SW 1271 (cell line): ENCODE results near the gene PANK4.

Experiments
- DNase-seq, 2 experiments: peaks; one replicate each; lab custom pipeline; 2025; lab: John Stamatoyannopoulos, UW

PANK4 gene

GRCh38 chr1:2497891-2498290 is 28.5 kb downstream of the PANK4 start:
- no peak for DNase-seq

DNA sequence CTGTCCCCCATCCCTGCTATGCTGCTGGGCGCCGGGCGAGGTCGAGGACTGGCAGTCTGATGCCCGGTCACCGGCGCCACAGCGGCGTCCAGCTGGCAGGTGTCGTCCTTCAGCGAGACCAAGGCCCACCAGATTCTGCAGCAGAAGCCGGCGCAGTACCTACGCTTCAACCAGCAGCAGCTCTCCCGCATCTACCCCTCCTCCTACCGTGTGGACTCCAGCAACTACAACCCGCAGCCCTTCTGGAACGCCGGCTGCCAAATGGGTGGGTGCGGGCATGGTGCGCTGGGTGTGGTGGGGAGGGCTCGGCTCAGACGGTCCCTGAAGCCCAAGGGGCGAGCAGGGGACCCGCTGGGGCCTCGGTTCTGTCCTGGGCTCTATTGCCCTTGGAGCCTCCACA is 29.6 kb downstream of the PANK4 start:
- DNase-seq = no peak

DNA sequence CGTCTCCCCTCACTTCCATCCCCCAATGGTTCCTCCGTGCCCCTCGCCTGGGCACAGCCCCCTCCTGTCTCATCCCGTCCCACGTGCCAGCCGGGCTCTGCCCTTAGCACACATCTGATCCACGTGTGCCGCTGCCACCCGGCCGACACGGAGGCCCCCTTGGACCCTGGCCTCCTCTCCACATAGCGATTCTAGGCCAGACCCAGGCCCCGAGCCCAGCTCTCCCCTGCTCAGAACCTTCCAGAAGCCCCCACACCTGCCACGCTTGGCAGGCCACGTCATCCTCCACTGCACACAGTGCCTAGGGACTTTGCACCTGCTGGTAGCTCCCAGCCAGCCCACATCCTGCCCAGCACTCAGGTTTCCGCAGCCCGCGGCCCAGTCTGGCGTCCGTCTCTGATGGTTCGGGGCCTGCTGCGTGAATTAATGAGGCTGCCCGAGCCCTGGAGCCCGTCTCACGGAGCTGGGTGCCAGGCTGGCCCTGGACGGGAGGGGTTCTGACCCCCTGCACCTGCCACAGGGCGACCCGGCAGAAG is 30.2 kb downstream of the PANK4 start:
- no peak for DNase-seq

GRCh38 chr1:2495546-2495945 is 30.9 kb downstream of the PANK4 start:
- no peak for DNase-seq

- no peak for DNase-seq
Observed at GRCh38 chr1:2495026-2495425, 31.4 kb downstream of the PANK4 start.

DNA sequence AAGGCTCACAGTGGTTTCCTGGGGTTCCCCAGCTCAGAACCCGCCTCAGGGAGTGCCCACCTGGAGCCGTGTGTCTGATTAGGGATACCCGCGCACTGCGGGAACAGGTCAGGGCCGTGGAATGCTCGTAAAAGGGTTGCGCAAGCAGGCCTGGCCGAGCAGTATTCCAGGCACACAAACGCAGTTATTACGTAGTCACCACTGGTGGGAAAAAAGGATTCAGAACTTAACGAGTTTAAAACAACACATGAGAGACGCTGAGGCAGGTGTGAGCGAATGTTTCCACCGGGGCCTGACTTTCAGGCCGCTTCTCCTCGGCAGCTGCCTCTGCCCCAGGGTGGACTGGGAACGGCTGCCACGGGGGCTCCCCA is 32.1 kb downstream of the PANK4 start:
- peak in 1 of 2 experiments; percentile 18 for DNase-seq

DNA sequence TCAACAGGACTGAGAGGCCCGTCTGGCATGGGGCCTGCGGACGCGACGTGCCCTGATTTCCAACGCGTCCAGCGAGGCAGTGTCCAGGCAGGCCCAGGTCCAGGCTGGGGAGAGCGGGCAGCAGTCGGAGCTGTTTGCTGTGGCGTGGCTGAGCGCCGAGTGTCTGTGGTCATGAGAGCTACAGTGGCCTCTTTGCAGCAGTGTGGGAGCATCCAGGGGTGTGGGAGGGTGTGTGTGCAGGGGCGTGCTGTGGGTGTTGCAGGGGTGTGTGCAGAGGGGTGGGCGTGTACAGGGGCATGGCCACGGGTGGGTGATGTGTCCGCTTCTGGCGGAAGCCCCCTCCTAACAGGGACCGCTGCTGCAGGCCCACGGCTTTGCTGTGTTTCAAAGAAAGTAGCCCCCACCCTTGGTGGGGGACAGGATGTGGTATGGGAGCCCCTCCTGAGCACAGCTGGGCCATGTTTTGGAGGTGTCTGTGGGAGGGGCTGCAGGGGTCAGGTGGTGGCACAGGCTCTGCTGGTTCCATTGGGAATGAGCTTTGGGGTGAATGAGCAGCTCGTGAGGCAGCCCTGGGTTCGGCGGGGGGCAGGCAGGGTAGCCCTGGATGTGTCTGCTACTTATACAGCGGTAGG is 32.6 kb downstream of the PANK4 start:
- no peak for DNase-seq

GRCh38 chr1:2493218-2493617 is 33.2 kb downstream of the PANK4 start:
- DNase-seq = no peak

DNA sequence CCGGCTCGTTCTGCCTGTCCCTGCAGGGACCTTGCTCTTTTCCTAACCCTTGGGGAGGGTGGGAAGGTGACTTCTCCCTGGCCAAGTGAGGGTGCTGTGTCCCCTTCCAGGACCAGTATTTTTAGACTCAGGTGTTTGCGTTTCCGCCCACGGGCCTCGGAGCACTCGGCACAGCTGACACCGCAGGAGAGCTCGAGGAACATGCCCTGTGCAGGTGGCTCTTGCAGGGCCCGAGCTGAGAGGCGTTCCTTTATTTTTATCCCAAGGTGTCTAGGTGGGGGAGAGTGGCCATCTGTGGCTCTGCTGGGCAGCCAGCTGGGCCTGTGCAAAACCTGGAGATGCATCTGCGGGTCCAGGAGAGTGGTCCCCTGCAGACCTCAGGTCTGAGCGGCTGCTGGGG is 34.3 kb downstream of the PANK4 start:
- no peak for DNase-seq

GRCh38 chr1:2489615-2490014 is 36.8 kb downstream of the PANK4 start:
- no peak for DNase-seq

DNA sequence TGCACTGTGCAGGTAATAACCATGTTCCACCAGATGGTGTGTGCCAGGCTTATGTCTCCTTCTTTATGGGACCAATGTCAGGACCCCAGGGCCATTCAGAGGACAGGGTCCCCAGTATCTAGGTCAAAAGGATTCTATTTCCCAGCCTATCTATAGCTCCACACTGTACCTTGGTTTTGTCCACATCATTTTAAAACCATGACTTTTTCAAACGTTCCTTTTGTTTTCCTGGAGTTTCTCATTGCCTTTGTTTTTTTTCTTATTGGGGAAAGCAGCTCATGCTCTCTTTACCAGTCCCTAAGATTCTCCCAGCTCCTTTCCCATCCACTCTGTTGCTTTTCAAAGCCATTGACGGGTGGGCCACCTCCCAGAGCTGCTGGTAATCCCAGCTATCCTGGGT is 37.7 kb downstream of the PANK4 start:
- no peak for DNase-seq

DNA sequence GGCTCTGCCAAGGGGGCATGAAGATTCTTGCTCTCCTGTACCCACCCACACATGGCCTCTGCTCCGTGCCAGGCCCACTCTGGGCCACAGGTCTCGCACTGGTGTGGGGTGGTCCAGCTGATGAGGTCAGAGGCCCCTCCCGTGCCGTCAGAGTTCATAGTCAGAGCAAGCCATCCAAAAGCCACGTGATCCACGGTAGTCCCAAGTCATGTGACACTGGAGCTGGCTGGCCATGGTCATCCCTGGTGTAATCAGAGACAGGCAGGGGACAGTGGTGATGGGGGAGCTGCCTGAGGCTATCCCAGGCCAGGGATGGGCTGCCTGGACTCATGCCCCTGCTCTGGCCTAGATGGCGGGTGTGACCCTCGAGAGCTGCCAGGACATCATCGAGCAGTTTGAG is 39.8 kb downstream of the PANK4 start:
- DNase-seq = no peak

DNA sequence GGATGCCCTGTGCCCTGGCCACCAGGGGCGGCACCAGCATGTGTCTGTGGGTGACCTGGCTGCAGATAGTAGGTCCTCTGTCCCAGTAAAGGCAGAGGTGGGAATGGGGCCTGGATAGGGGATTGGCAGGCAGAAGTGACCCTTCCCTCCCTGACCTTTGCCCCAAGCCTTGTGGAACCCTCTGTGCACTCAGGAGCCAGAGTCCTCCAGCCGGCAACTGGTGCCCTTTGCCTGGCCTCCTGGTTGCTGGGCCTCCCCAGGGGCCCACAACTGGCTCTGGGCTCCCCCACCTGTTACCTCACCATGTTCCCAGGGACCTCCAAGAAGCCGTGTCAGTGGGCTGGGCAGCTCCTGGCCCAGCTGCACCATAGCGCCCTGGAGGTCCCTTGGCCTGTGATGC is 40.4 kb downstream of the PANK4 start:
- no peak for DNase-seq

DNA sequence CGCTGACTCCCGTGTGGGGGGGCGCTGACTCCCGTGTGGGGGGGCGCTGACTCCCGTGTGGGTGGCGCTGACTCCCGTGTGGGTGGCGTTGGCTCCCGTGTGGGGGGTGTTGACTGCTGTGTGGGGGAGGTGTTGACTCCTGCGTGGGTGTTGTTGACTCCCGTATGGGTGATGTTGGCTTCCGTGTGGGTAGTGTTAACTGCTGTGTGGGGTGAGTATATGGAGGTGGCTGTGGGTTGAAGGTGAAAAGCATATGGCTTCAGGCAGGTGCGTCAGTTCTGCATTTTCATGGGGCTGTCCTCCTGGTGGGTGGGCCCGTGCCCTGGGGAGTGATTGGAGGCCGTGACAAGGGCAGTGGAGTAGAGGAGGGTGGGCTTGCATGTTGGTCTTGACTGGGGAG is 42.4 kb downstream of the PANK4 start:
- no peak for DNase-seq

DNA sequence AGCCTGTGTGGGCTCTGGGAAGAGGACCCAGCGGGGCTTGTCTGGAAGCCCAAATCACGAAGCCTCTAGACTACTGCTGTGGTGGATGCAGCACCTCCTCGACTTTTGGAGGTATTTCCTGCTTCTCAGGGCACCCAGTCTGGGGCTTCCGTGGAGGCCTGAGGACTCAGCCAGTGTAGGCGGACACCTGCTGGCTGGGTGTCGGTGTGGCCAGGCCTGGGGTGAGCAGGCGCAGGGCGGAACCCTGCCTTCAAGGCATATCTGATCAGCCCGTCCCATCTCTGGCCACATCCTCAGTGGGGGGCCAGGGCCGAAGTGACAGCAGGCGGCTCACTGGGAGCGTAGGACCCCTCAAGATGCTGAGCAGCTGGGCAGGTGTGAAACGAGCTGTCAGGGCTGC is 43.4 kb downstream of the PANK4 start:
- DNase-seq = no peak

DNA sequence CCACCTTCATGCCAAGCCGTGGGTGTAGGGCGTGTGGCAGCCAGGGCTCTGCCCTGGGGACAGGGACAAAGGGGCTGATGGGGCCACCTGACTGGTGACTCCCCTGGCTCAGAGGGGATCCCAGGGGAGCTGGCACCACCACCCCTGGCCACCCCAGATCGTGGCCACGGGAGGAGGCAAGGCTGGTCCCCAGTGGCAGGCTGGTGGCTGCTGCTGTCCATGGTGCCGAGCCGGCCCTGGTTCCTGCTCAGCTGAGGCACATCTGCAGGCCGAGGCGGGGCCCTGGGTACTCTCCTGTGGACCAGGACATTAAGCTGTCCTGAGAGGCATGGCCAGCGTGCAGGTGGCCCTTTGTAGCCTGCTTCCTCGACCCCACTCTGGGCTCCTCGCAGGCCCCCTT is 43.8 kb downstream of the PANK4 start:
- DNase-seq = no peak

DNA sequence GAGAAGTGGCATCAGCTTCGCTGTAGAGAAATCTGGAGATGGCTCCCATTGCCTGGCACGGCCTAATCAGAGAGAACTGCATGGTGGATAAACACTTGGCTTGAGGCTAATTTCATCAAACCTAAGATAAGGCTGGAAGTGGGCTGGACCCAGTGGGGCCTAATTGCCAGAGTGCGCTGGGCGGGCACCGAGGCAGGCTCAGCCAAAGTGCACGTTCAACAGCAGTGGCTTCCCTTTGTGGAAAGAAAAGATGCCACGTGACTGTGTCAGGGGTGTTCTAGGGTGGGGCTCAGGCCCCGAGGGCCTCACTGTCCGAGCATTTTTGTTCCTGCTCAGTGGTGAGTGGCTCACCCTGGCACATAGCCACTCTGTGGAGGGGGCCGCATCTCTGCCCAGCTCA is 44.5 kb downstream of the PANK4 start:
- DNase-seq = no peak

GRCh38 chr1:2480986-2481364 is 45.4 kb downstream of the PANK4 start:
- DNase-seq = no peak

DNA sequence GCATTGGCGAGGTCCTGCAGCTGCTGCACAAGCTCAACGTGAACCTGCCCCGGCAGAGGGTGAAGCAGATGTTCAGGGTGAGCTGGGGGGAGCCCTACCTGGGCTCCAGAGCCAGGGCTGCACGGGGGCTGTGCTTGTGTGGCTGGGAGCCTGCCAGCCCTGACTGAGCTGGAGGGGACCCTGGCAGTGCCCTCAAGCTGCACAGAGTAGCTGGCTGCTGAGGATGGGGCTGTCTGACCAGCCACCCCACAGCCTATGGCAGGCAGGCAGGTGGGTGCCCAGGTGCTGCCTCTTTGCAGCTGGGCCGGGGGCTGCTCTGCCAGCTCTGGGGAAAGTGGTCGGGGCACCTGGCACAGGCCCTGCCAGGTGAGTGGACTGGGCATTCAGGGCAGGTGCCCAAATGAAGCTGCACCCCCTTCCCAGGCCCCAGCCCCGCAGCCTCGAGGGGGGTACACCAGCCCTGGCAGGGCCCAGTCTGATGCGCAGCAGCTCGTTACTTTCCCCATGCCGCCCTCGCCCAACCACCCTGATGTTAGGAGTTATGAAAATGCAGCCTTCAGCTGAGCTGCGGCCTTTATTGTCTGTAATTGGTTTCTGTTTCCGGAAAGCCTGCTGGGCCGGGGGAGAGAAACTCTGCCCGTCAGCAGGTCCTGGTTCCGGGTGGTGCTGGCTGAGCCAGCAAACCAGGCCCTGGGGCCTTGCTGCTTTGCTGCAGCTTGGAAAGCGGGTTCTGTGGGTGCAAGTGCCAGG is 46.0 kb downstream of the PANK4 start:
- no peak for DNase-seq

GRCh38 chr1:2479618-2480017 is 46.8 kb downstream of the PANK4 start:
- DNase-seq = no peak

GRCh38 chr1:2479186-2479585 is 47.2 kb downstream of the PANK4 start:
- no peak for DNase-seq

GRCh38 chr1:2477791-2478499 is 48.5 kb downstream of the PANK4 start:
- DNase-seq = no peak

- DNase-seq = no peak
Observed at GRCh38 chr1:2477309-2477708, 49.1 kb downstream of the PANK4 start.
